Fibroblast of pulmonary artery (primary cell): ENCODE results near the gene ATG2B.

Source experiments
- DNase-seq: peaks from one replicate; pipeline ENCODE4 v3.0.0-alpha.2; 2010; ENCODE audit warnings: low read depth
- H3K4me3 ChIP-seq: replicated peaks from 2 replicates; pipeline ENCODE4 v1.5.1; 2011; ENCODE audit warnings: low read depth, mild to moderate bottlenecking, control low read depth, low read length, moderate library complexity
- TF ChIP-seq, protein P1 (sequence below): IDR thresholded peaks from 2 replicates; pipeline ENCODE4 v1.5.1; 2011; ENCODE audit warnings: mild to moderate bottlenecking, control low read depth, low read length, inconsistent platforms; ENCODE audit errors: missing control alignments

Gene ATG2B

DNA sequence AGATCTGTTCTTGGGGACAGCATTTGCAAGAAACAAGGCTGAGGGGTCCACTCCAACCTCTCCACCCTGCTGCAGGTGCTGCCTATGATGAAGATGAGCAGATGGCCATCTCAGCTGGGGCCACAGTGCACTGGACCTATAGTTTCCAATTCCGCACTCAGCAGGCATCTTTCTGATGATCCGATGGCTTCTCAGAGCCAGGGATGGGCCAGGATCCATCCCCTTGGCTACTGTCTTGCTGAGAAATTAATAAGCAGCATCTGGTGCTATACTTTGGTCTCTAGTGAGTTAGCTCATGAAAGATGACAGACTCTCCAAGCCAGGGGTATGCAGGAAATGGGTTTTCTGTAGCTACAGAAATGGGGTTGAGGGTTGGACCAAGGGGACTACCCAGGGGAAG, 125.5 kb downstream of the ATG2B start:
- DNase-seq = no peak
- no peak overlapping the region for H3K4me3 ChIP-seq
- TF ChIP-seq, protein P1, sequence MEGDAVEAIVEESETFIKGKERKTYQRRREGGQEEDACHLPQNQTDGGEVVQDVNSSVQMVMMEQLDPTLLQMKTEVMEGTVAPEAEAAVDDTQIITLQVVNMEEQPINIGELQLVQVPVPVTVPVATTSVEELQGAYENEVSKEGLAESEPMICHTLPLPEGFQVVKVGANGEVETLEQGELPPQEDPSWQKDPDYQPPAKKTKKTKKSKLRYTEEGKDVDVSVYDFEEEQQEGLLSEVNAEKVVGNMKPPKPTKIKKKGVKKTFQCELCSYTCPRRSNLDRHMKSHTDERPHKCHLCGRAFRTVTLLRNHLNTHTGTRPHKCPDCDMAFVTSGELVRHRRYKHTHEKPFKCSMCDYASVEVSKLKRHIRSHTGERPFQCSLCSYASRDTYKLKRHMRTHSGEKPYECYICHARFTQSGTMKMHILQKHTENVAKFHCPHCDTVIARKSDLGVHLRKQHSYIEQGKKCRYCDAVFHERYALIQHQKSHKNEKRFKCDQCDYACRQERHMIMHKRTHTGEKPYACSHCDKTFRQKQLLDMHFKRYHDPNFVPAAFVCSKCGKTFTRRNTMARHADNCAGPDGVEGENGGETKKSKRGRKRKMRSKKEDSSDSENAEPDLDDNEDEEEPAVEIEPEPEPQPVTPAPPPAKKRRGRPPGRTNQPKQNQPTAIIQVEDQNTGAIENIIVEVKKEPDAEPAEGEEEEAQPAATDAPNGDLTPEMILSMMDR = no peak

DNA sequence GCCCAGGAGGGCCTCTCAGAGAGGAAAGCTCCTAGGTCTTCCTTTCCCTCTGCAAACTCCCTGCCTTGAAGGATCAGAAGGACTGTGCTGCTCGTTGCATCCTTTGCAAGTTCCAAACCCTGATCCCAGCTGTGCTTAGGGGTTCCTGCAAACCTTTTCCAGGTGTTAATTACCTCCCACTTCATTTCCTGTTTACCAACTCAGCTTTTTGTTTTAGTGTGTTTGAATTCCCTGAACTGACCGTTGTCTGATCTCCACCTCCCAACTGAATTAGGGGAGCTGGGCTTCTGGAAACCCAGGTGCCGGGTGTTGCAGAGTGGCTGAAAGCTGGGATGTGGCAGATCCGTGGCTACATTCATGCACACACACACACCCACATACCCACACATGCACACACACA, 127.7 kb downstream of the ATG2B start:
- H3K4me3 ChIP-seq = no peak overlapping the region
- TF ChIP-seq, protein P1 = no peak
- DNase-seq = no peak

DNA sequence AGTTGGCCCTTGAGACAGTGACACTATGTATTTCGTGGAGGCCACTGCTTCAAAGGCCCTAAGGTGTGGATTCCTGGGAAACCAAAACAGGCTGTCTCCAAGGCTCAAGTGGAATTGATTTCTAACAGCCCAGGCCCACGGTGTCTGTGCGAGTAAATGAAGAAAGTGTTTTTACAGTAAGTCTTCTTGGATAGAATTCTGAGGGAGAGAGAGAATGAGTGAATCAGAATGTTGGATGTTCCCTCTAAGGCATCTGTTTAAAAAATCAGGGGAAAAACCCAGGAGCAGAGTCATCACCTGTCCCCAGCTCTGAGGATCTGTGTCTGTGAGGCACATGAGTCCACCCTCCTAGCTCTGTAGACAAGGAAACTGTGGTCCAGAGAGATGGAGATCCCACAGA, 129.5 kb downstream of the ATG2B start:
- no peak for DNase-seq
- TF ChIP-seq, protein P1 = no peak
- no peak overlapping the region for H3K4me3 ChIP-seq

DNA sequence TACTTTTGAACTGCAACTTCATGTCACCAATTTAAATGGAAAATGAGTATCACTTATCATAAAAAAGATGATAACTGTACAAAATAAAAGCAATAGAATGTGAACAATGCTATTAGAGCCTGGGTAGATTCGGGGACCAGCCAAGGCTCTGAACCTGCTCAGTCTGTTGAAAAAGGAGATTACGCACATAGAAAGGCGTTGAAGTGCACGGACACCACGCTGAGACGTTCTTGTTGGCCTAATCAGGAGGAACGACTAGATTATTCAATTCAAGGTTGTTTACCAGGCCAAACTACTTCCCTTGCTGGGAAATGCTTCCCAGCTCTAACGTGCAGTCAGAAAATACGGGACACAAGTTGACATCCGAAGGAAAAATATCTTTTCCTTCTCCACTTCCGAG, 130.6 kb downstream of the ATG2B start:
- no peak for DNase-seq
- TF ChIP-seq, protein P1 = no peak
- H3K4me3 ChIP-seq = no peak overlapping the region

DNA sequence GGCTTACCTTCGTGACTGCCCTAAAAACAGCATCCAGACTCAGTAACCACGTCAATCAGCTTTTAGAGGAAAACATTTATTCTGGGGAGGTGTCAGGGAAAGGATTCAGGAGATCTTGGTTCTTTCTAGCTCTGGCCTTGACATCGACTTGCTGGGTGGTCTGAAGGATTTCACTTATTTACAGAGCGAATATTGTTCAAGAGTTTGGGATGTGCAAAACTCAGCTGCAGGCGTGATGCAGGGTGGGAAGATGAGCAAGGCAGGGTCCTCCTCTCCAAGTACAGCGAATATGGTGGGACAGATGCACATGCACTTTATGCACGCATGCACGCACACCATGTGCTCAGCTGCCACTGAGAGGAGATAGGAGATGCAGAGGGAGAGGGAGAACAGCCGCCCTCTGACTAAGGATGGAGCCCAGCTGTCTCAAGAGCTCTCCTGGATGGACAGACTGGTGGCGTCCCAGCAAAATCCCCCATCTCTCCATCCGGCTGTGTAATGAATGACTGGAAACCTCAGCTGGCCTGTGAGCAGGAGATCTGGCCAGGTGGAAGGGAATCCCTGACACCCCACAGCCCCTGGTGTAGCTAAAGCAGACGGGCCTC, 131.5 kb downstream of the ATG2B start:
- no peak overlapping the region for H3K4me3 ChIP-seq
- TF ChIP-seq, protein P1 = no peak
- no peak for DNase-seq

DNA sequence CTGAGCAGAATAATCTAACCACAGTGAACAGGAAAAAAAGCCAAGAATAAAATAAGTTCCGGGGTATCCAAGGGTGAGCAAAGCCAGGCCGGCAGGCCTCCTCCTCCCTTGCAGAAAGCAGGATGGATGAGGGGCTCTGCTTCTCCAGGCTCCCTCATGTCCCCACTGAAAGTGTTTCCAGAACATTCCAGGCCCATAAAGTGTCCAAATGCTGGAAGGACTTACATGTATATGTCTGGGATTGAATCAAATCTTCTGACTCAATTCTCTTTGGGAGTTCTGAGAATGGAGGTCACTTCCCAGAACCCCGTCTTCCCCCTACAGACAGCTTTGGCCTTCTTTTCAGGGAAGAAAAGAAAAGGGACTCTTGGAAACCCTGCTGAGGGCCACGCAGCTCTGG, 132.1 kb downstream of the ATG2B start:
- no peak for DNase-seq
- H3K4me3 ChIP-seq = no peak overlapping the region
- TF ChIP-seq, protein P1 = no peak

DNA sequence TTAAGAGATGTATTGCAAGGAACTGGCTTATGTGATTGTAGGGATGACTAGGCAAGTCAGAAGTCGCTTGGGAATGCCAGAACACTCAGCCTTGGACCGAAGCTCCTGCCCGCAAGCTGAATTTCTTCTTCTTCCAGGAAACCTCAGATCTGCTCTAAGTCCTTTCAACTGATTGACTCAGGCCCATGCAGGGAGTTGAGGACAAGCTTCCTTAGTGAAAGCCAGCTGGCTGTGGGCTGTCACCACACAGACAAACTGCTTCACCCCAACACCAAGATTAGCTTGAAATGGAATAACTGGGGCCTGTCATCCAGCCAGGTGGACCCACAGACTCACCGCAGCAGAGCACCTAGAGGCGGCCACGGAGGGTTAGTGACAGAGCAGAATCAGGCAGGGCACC, 133.8 kb downstream of the ATG2B start:
- TF ChIP-seq, protein P1 = no peak
- no peak for DNase-seq
- no peak overlapping the region for H3K4me3 ChIP-seq
